Measurements from ENCODE around the gene LRRC23.
A peak's percentile ranks its signal among the peaks of the same experiment; 100 is the strongest.

DNA sequence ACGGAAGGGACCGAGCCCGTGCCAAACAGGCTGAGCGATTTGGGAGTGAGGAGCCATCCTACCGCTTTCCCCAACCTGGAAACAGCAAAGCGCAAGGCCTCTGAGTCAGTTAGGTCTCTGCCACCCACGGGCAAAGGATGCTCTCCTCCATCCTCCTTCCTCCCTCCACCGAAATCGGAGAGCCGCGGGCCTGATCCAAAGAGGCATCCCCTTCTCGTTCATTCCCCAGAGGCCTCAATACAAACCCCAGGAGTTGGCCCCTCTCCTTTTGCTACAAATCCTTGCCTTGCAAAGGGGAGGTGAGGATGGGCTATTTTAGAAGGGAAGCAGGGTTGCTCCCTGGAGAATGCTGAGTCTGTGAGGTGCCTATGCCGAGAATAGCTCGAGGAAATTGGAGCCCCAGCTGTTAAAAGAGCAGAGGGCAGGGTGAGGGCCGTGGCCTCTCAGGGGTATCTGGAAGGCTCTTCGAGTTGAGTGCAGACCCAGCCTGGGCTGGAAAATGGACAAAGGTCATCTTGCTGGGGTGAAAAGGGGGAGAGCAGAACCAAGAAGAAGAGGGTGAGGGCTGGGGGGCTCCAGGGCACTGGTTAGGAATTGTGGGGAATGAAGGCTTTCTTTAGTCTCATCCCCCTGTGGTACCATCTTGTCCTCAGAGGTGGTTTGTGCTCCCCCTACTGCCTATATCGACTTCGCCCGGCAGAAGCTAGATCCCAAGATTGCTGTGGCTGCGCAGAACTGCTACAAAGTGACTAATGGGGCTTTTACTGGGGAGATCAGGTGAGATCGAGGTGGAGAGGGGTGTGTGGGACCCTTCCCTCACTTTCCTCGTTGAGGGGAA is 36.2 kb upstream of the LRRC23 start:
- peak; percentile 21 for TF ChIP-seq CTCF (IDR thresholded peaks at IDR 0.05; ENCODE audit: low read depth, low read length)
- TF ChIP-seq POLR2A (IDR thresholded peaks at IDR 0.05; ENCODE audit: extremely low read depth, insufficient read length), result no peak
- TF ChIP-seq MYC (IDR thresholded peaks at IDR 0.05; ENCODE audit: low read depth, low read length), result no peak
